NCI-H187 (cell line): ENCODE measurements around the gene MASP1.

Source experiments
- DNase-seq, 2 experiments: peaks; one replicate each; lab custom pipeline; 2025; lab: John Stamatoyannopoulos, UW

MASP1 gene

GRCh38 chr3:187186801-187187421 is 104.6 kb downstream of the MASP1 start:
- DNase-seq, result no peak

GRCh38 chr3:187186375-187186774 is 105.2 kb downstream of the MASP1 start:
- DNase-seq, result no peak

- DNase-seq, result no peak
These were observed 105.8 kb downstream of the MASP1 start for GRCh38 chr3:187185759-187186158.
